GM12875 (cell line): Measurements from ENCODE around the gene MYO9A.

Experiments used
- H3K4me3 ChIP-seq: one replicate; pipeline ENCODE4 v1.5.1; 2011; ENCODE audit warnings: low read depth, low read length, control low read depth
- CTCF ChIP-seq: IDR thresholded peaks from 2 replicates; pipeline ENCODE4 v1.5.1; 2011; ENCODE audit warnings: low read depth, mild to moderate bottlenecking, control low read depth, inconsistent platforms, low read length, moderate library complexity, borderline replicate concordance; ENCODE audit not compliant: insufficient read depth

MYO9A gene

GRCh38 chr15:72042865-72043264, 75.1 kb downstream of the MYO9A start:
- no peak overlapping the region for H3K4me3 ChIP-seq
- no peak for TF ChIP-seq CTCF

GRCh38 chr15:72042054-72042453, 75.9 kb downstream of the MYO9A start:
- no peak overlapping the region for H3K4me3 ChIP-seq
- no peak for TF ChIP-seq CTCF

- TF ChIP-seq CTCF = no peak
- H3K4me3 ChIP-seq = no peak overlapping the region
Measured at GRCh38 chr15:72037321-72037720, 80.6 kb downstream of the MYO9A start.

GRCh38 chr15:72034859-72035650, 82.9 kb downstream of the MYO9A start:
- H3K4me3 ChIP-seq = no peak overlapping the region
- TF ChIP-seq CTCF = no peak

- no peak for TF ChIP-seq CTCF
- H3K4me3 ChIP-seq = no peak overlapping the region
Measured at GRCh38 chr15:72034351-72034750, 83.6 kb downstream of the MYO9A start.

- H3K4me3 ChIP-seq = no peak overlapping the region
- TF ChIP-seq CTCF = no peak
Measured at GRCh38 chr15:72033711-72034110, 84.2 kb downstream of the MYO9A start.

GRCh38 chr15:72033285-72033684, 84.7 kb downstream of the MYO9A start:
- H3K4me3 ChIP-seq = no peak overlapping the region
- no peak for TF ChIP-seq CTCF
